HTR-8/SVneo (cell line): ENCODE data around the gene SH3BP1.
"Not testable (repeated sequence)": the region's sequence is repeated elsewhere in the genome, so short reads cannot be mapped to it uniquely, and the experiment has no call there.

Source experiments
- DNase-seq: peaks from one replicate; pipeline ENCODE4 v3.0.0; 2011; ENCODE audit warnings: low spot score, mixed read lengths; ENCODE audit not compliant: insufficient read length
- FAIRE-seq: peaks from 2 replicates; lab custom pipeline; 2011; peaks lifted over from hg19 to GRCh38; lab: Jason Lieb, UNC

SH3BP1 gene

DNA sequence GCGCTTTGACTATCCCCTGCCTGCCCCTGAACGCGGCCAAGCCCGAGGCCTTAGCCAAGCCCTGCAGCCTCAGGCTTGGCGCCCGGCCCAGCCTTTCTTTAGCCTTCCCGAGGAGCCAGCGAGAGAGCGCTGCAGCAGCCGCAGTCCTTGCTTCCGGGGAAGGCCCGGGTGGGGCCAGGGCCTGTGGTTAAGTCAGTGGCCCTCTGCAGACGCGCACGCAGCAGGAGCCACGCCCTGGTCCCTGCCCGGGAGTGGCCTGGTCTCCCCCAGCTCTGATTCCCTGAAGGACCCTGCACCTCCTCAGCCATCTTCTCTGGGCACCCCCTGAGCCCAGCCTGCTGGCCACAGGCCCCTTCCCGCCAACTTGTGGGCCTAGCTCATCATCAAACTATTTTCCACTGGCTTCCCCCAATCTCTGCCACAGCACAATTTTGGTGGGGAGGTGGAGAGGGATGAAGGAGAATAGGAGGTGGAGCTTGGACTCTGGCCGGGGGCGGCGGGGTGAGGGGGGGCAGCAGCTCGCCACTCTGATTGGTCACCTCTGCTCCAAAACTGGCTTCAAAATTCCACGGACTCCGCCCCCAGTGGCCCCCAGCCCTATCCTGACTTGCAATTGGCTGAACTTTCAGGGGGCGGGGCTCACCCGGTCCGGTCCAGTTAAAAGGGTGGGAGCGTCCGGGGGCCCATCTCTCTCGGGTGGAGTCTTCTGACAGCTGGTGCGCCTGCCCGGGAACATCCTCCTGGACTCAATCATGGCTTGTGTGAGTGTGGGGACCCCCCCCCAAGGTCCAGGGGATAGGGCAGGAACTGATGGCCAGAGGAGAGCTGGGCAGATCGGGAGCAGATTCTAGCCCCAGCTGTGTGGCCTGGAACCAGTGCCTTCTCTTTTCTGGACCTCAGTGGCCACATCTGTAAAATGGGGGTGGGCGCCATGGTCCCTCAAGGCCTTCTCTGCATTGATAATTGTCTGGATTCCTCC is 35.8 kb downstream of the SH3BP1 start, which contains the start of gene LGALS1:
LGALS1 (plus strand) TSS at position 686 of the 979 bp plus-strand sequence; CDS start at position 753, 67 bp downstream.
- DNase-seq = peak; percentile 84
- no peak for FAIRE-seq

DNA sequence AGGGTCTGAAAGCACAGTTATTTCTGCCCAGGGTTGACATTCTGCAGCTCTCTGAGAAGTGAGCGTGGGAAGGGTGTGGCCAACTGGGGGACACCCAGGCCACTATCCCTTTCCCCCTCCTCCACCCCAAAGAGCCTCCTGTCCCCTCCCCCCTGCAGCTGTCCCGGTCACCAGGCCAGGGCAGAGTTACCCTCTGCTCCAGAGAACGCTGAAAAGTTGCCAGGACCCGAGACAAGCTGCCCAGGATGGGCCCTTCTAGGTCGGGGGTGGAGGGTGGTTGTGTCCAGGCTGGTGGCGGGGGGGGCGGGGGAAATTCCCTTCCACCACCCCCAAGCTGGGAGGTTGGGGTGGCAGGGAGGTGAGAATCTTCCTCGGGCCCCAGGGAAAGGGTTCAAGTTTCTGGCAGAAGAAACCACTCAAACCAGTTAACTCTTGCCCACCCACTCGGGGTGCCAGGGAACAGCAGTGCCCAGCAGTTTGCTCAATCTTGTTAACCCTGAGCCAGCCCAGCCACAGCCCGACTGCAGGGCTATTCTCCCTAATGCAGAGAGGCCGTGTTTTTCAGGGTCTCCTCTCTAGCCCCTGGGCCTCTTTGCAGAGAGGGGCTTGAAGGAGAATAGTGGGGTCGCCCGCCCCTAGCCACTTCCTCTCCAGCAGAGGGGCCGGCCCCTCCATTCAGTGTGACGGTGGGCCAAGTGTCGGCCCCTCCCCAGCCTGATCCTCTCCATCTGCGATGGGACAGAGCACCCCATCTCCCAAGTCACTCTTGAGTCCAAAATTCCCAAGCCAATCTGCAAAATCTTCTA is 36.7 kb downstream of the SH3BP1 start:
- DNase-seq = no peak
- FAIRE-seq = no peak

DNA sequence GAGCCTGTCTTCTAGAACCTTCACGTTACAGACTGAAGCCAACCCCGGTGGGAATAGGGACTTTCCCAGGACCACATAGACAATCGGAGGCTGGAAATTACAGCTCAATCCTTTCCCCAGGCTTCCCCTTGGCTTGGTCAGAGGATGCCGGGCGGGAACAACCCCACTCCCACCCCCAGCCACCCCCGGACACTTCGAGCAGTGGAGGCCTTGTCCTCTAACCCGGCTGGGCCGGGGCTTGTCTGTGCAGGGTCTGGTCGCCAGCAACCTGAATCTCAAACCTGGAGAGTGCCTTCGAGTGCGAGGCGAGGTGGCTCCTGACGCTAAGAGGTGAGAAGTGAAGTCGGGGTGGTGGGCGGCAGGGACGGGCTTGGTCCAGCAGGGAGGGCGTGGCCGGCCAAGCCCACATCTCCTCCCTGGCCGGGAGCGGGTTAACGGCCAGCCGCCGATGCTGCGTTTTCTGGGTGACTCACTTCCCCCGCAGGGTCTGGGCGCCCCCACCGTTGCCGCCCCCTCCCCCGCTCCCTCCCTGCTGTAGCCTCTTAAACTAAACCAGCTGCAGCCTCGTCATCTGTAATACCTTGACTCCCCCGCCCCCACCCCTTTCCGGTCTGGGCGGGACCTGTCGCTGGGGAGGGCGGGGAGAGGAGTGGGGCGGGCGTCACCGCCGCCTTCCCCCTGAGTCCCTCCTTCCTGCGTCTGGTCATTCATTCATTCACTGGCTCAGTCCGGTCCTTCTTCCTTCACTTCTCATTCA is 37.4 kb downstream of the SH3BP1 start:
- DNase-seq (peak; percentile 67), FAIRE-seq (no peak)

GRCh38 chr22:37677493-37677974 is 38.1 kb downstream of the SH3BP1 start:
- FAIRE-seq (no peak), DNase-seq (no peak)

- DNase-seq = no peak
- no peak for FAIRE-seq
Observed at GRCh38 chr22:37678372-37678771, 38.9 kb downstream of the SH3BP1 start.

DNA sequence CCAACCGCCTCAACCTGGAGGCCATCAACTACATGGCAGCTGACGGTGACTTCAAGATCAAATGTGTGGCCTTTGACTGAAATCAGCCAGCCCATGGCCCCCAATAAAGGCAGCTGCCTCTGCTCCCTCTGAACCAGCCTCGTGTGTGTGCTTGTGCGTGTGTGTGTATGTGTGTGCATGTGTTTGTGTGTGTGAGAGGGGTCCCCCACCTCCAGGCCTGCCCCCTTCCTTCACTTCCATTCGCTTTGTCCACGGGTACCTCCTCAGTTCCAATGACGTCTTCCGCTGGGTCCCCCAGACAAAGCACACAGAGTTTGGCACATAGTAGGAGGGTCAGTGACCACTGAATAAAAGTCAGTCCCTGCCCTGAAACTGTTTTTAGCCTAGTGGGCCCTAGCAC is 40.2 kb downstream of the SH3BP1 start:
- DNase-seq = no peak
- FAIRE-seq = no peak

DNA sequence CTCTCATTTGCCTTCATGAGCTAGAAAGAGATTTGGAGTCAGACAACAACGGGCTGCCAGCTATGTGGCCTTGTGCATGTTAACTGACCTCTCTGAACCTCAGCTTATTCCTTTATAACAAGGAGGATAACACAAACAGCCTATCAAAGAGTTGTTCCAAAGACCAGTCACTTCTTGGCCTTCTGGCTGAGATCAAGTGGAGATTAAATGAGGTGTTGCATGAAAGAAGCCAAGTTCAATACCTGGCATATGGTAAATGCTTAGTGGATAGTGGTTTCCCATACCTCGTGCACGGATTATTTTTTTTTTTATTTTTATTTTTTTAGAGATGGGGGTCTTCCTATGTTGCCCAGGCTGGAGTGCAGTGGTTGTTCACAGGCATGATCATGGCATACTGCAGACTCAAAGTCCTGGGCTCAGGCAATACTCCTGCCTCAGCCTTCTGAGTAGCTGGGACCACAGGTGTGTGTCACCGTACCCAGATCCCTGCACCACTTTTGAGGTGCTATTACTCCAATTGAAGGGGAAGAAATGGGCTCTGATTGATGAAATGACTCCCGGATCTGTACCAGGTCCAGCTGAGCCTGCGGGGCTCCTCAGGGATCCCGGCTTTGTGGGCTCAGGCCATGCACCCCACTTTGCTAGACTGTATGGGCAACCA is 40.9 kb downstream of the SH3BP1 start:
- DNase-seq (no peak), FAIRE-seq (no peak)

DNA sequence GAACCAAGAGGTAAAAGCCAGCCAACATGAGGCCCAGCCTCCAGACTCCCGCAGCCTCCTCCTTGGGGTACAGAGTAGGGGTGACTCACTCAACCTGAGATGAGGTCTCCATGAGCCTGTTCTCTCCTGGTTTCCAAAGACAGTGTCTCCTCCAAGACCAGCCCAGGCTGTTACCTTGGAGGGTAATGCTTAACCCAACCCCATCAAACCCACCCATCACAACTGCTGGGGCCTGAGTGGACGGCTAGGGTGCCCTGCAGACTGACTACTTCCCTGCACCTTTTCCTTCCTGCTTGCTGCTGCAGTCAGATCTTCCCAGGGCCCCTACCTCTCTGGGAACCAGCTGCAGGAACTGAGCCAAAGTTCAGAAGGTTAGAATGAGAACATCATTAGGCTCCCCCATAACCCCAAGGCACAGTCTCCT is 41.5 kb downstream of the SH3BP1 start:
- FAIRE-seq (no peak), DNase-seq (no peak)

- FAIRE-seq (no peak), DNase-seq (peak; percentile 55)
Observed at GRCh38 chr22:37681556-37682049, 42.1 kb downstream of the SH3BP1 start.

DNA sequence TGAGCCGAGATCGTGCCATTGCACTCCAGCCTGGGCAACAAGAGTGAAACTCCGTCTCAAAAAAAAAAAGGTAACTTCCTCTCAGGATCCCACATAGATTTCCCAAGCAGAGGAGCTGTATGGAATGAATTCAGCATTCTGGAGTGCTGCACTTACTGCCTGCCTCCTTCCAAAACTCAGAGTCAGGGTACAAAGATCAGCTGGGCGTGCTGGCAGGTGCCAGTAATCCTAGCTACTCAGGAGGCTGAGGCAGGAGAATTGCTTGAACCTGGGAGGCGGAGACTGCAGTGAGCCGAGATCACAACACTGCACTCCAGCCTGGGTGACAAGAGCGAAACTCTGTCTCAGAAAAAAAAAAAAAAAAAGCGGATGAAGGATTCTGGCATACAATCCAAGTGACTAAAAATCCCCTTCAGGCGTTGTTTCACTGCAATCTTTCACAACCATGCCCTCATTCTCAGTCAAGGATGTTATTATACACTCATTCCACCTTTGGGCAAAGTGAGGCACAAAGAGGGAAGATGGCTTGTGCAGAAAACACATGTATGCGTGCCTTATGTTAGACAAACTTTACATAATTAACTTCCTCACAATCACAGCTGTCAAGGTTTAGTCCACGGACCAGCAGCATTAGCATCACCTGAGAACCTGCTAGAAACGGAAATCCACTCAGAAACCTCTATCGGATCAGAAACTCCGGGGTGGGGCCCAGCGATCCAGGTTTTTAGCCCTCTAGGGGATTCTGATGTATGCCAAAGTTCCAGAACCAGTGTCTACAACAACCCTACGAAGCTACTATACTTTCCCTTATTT is 45.5 kb downstream of the SH3BP1 start:
- DNase-seq (no peak), FAIRE-seq (no peak)

GRCh38 chr22:37686002-37686982 is 46.8 kb downstream of the SH3BP1 start, which contains the start of gene NOL12:
Gene NOL12 (plus strand): TSS chr22:37686343. CDS start chr22:37686393, 50 bp downstream.
- FAIRE-seq (peak; percentile 77), DNase-seq (peak; percentile 61)

DNA sequence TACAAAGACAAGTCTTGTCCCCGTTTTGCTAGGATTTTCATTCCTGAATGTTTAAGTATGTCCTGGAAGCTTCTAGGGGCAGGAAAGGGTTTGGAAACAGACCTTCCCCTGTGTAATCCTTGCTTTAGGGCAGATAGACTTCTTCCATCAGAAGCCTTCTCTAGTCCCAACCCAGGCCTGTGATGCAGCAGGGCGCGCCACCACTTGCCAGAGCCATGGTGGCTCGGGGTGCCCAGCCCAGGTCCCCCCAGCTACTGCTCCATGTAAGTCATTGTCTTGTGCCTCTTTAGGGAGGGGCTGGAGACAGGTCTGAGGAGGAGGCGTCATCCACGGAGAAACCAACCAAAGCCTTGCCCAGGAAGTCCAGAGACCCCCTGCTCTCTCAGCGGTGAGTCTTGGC is 50.9 kb downstream of the SH3BP1 start:
- DNase-seq (no peak), FAIRE-seq (no peak)

DNA sequence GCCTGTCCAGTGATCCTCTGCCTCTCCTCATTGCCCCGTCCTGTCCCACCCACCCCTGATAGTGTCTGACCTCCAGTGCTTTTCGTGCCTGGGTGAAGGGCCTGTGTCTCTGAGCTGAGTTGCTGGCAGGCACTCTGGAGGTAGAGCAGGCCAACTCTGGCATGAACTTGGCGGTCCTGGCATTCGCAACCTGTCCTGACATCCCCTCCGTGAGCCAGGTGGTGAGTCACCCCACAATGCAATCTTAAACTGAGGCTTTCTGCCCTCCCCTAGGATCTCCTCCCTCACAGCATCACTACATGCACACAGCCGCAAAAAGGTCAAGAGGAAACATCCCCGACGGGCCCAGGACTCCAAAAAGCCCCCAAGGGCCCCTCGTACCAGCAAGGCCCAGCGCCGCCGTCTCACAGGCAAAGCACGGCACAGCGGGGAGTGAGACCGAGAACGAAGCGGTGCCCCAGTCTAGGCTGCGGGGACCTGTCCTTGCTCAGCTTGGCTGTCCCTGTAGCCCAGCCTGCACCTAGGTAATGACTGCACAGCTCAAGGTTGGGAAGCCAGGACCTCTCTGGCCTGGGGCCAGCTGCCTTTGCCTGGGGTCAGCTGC is 51.5 kb downstream of the SH3BP1 start:
- FAIRE-seq (no peak), DNase-seq (no peak)

DNA sequence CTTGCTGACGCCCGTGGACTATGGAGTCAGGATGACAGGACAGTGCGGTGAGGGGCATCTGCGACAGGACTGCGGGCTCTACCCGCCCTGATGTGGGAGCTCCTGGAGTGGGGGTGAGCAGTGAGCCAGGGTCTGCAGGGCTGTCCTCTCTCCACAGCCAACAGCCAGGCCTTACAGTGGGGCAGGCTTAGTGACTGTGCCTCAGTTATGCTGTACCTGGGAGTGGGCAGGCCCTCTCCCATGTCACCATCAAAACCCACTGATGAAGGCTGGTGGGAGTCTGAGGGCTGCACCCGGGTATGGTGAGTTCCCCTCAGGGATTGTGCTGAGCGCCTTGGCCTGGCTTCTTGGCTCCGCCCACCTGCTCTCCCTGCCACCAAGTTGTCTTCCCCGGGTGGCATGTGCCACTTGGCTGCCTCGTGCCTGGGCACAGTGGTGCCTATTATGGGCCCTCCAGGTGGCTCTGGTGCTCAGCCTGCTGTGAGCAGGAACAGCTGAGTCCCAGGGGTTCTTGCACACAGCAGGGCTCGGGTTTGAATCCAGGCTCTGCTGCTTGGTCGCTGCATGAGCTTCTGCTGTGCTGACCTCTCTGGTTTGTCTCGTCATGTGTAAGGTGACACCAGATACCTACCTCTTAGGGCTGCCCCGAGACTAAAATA is 53.3 kb downstream of the SH3BP1 start:
- no peak for FAIRE-seq
- DNase-seq = no peak

GRCh38 chr22:37694131-37694530 is 54.7 kb downstream of the SH3BP1 start:
- DNase-seq, FAIRE-seq: not testable (repeated sequence)

DNA sequence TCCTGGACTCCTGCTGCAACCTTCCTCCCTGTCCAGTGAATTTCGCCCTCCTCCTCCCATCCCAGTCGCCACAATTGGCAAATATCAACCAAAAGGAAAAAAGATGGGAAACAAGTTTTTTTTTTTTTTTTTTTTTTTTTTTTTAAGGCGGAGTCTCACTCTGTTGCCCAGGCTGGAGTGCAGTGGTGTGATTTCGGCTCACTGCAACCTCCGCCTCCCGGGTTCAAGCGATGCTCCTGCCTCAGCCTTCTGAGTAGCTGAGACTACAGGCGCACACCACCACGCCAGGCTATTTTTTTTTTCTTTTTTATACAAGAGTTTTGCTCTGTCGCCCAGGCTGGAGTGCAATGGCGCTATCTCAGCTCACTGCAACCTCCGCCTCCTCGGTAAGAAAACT is 56.8 kb downstream of the SH3BP1 start:
- not testable (repeated sequence) for DNase-seq, FAIRE-seq
